HepG2 (cell line): Measurements from ENCODE around the gene GGTA1. TPM values are rescaled to one million over a fixed set of nuclear protein-coding genes. Genes with fewer than 3 reads are reported as not detected.

Source experiments
- ATAC-seq: fragments of 200-7000 bp; cut with Tn5 transposase; 3 replicates; pipeline ENCODE4 v1.9.1; 2020; ENCODE audit warnings: mild to moderate bottlenecking, moderate library complexity
- BruUV-seq: library from RNA; stranded (reverse); fragments of 400-500 nt; replicated peaks from 2 replicates; lab custom pipeline; 2021; lab: Mats Ljungman, UMichigan
- CTCF ChIA-PET: fragments of 300-600 bp; formaldehyde crosslinking; extraction: SDS; loops from one replicate; lab custom pipeline; 2021; ENCODE audit warnings: low total read pairs, inconsistent platforms, low intra/inter-chr PET ratio; lab: Yijun Ruan, JAX
- POLR2A ChIA-PET: fragments of 350-600 bp; sonication (Branson Sonifier 250); formaldehyde crosslinking; loops from one replicate; lab custom pipeline; 2020; ENCODE audit warnings: antibody characterized with exemption, inconsistent platforms; lab: Yijun Ruan, JAX
- DNase-seq: peaks from one replicate; pipeline ENCODE4 v3.0.0-alpha.2; 2015; ENCODE audit warnings: low spot score
- FAIRE-seq: peaks from 3 replicates; lab custom pipeline; 2011; peaks lifted over from hg19 to GRCh38; lab: Jason Lieb, UNC
- H2AFZ ChIP-seq: one replicate; pipeline ENCODE4 v1.6.1; 2011; ENCODE audit warnings: low read length, inconsistent platforms
- H3K27ac ChIP-seq: fragments of 300-600 bp; 3 replicates; pipeline ENCODE4 v1.8.0; 2011; ENCODE audit warnings: mixed run types, mild to moderate bottlenecking, mixed read lengths, low read length, inconsistent platforms; ENCODE audit not compliant: insufficient read depth; ENCODE audit errors: extremely low read length
- H3K27me3 ChIP-seq, 2 experiments: fragments of 200-600 bp in 1 of 2; 2 replicates in 1 of 2; 3 replicates in 1 of 2; pipeline versions ENCODE4 v1.6.0 to v1.8.0; 2011; ENCODE audit warnings: low read length in 2 of 2, mild to moderate bottlenecking in 2 of 2, moderate library complexity in 2 of 2, inconsistent platforms in 1 of 2; ENCODE audit not compliant: insufficient read depth in 2 of 2, control insufficient read depth in 1 of 2
- H3K36me3 ChIP-seq, 2 experiments: fragments of 200-600 bp in 1 of 2; replicated peaks in 1 of 2; 2 replicates in 1 of 2; 3 replicates in 1 of 2; pipeline versions ENCODE4 v1.5.1 to v1.8.0; 2011; ENCODE audit warnings: low read length in 2 of 2, inconsistent platforms in 1 of 2; ENCODE audit not compliant: insufficient read depth in 2 of 2, control insufficient read depth in 1 of 2
- H3K4me1 ChIP-seq: 2 replicates; pipeline ENCODE4 v1.5.1; 2012; ENCODE audit warnings: low read length, inconsistent platforms; ENCODE audit not compliant: insufficient read depth
- H3K4me2 ChIP-seq: 2 replicates; pipeline ENCODE4 v1.6.0; 2011; ENCODE audit warnings: low read depth, low read length, inconsistent platforms
- H3K4me3 ChIP-seq, 3 experiments: fragments of 200-600 bp in 1 of 3; sonication (generic), shearing (Covaris generic) in 1 of 3; replicated peaks in 1 of 3; 2 replicates each; pipeline ENCODE4 v1.5.1; 2011 to 2016; ENCODE audit warnings: low read length in 3 of 3, inconsistent platforms in 2 of 3, low read depth in 2 of 3, mild to moderate bottlenecking in 2 of 3, control low read depth in 1 of 3, mixed read lengths in 1 of 3; ENCODE audit not compliant: insufficient read depth in 1 of 3
- H3K79me2 ChIP-seq: one replicate; pipeline ENCODE4 v1.6.1; 2011; ENCODE audit warnings: low read length, inconsistent platforms; ENCODE audit not compliant: insufficient read depth
- H3K9ac ChIP-seq: 2 replicates; pipeline ENCODE4 v1.6.0; 2011; ENCODE audit warnings: mild to moderate bottlenecking, low read depth, low read length, inconsistent platforms; ENCODE audit not compliant: insufficient read depth
- H3K9me3 ChIP-seq: 2 replicates; pipeline ENCODE4 v1.5.1; 2012; ENCODE audit warnings: mild to moderate bottlenecking, low read length
- H4K20me1 ChIP-seq: 2 replicates; pipeline ENCODE4 v1.6.0; 2011; ENCODE audit warnings: inconsistent platforms, mild to moderate bottlenecking, low read length, moderate library complexity; ENCODE audit not compliant: insufficient read depth
- CEBPB ChIP-seq: IDR thresholded peaks from 2 replicates; pipeline ENCODE4 v1.6.1; 2011; ENCODE audit warnings: low read depth, low read length, improper control_type of control experiment, borderline replicate concordance
- CREM ChIP-seq, 2 experiments: sonication (generic) in 1 of 2; formaldehyde crosslinking in 1 of 2; IDR thresholded peaks; 2 replicates each; pipeline versions ENCODE4 v1.4.0 to v1.6.1; 2016 to 2020; ENCODE audit warnings: antibody characterized with exemption in 1 of 2, mild to moderate bottlenecking in 1 of 2, missing genetic modification reagents in 1 of 2
- CSRNP2 ChIP-seq: sonication (generic); formaldehyde crosslinking; conservative IDR thresholded peaks from 2 replicates; pipeline ENCODE4 v1.8.0; 2022; ENCODE audit warnings: low read depth, missing genetic modification reagents
- HIC2 ChIP-seq: sonication (generic); formaldehyde crosslinking; IDR thresholded peaks from 2 replicates; pipeline ENCODE4 v1.9.0; 2022; ENCODE audit warnings: low read depth, missing genetic modification reagents
- PBX2 ChIP-seq: IDR thresholded peaks from 2 replicates; pipeline ENCODE4 v1.6.1; 2016; ENCODE audit warnings: control low read depth
- PHF5A ChIP-seq: IDR thresholded peaks from one replicate; pipeline ENCODE4 v1.6.1; 2018; ENCODE audit warnings: low read depth, missing genetic modification reagents; ENCODE audit not compliant: unreplicated experiment
- PITX1 ChIP-seq: sonication (generic); formaldehyde crosslinking; IDR thresholded peaks from 2 replicates; pipeline ENCODE4 v1.5.1; 2020; ENCODE audit warnings: mild to moderate bottlenecking, missing genetic modification reagents
- RXRA ChIP-seq: sonication (generic); formaldehyde crosslinking; IDR thresholded peaks from 2 replicates; pipeline ENCODE4 v1.5.1; 2020; ENCODE audit warnings: missing genetic modification reagents
- SALL1 ChIP-seq: sonication (generic); formaldehyde crosslinking; IDR thresholded peaks from 2 replicates; pipeline ENCODE4 v1.8.0; 2022; ENCODE audit warnings: mild to moderate bottlenecking, missing genetic modification reagents
- SNAI1 ChIP-seq: sonication (generic); formaldehyde crosslinking; IDR thresholded peaks from 2 replicates; pipeline ENCODE4 v1.5.0; 2020; ENCODE audit warnings: mild to moderate bottlenecking, missing genetic modification reagents, borderline replicate concordance
- XRCC5 ChIP-seq: fragments of 200-400 bp; formaldehyde crosslinking; optimal IDR thresholded peaks from 2 replicates; pipeline ENCODE3; 2017; ENCODE audit warnings: mild to moderate bottlenecking, low read length
- ZBTB7A ChIP-seq: sonication (generic); formaldehyde crosslinking; IDR thresholded peaks from 2 replicates; pipeline ENCODE4 v1.8.0; 2022; ENCODE audit warnings: mild to moderate bottlenecking, missing genetic modification reagents
- ZKSCAN8 ChIP-seq: IDR thresholded peaks from 2 replicates; pipeline ENCODE4 v1.6.1; 2016; ENCODE audit warnings: borderline replicate concordance, missing genetic modification reagents, missing compliant biosample characterization
- ZNF180 ChIP-seq: sonication (generic); formaldehyde crosslinking; IDR thresholded peaks from 2 replicates; pipeline ENCODE4 v1.4.0; 2020; ENCODE audit warnings: low read depth, missing genetic modification reagents, borderline replicate concordance
- ZNF281 ChIP-seq: sonication (generic); formaldehyde crosslinking; IDR thresholded peaks from 2 replicates; pipeline ENCODE4 v1.4.0; 2020; ENCODE audit warnings: missing genetic modification reagents, borderline replicate concordance
- ZNF782 ChIP-seq: sonication (generic); formaldehyde crosslinking; IDR thresholded peaks from 2 replicates; pipeline ENCODE4 v1.4.0; 2020; ENCODE audit warnings: missing genetic modification reagents, mild to moderate bottlenecking, borderline replicate concordance
- WGBS: methylation state at CpG from one replicate; pipeline ENCODE4 v1.1.6; 2017; ENCODE audit warnings: low lambda C conversion rate; 5-methylcytosine and 5-hydroxymethylcytosine counted together
- in situ Hi-C: cut with HindIII; loops from 2 replicates; pipeline ENCODE4 v1.10.0; 2017; ENCODE audit warnings: low pct_unique_long_range_greater_than_20kb; ENCODE audit not compliant: extremely low pct_ligation_motif_present
- intact Hi-C: fragments of 100-400 bp; cut with micrococcal nuclease; formaldehyde crosslinking; loops from one replicate; pipeline ENCODE4 v1.10.0; 2022; ENCODE audit not compliant: unreplicated experiment
- polyA plus RNA-seq, 8 experiments: library from polyadenylated mRNA; depleted of rRNA in 3 of 8; stranded (reverse) in 7 of 8; unstranded in 1 of 8; fragments of >200 nt; fragmentation: Illumina TruSeq in 4 of 8; extraction: Trizol in 4 of 8; gene quantifications; 2 replicates each; pipeline versions ENCODE4 v1.2.1 to v1.2.3, GENCODE V29; 2011 to 2016; ENCODE audit warnings: low read depth in 4 of 8, missing spikeins in 1 of 8, mixed read lengths in 1 of 8; ENCODE audit not compliant: insufficient read depth in 1 of 8
- total RNA-seq, 5 experiments: library from RNA; depleted of rRNA; stranded (reverse); fragments of >200 nt; fragmentation: Illumina TruSeq; extraction: Trizol; gene quantifications; 2 replicates each; pipeline ENCODE4 v1.2.3, GENCODE V29; 2016; ENCODE audit warnings: low read depth in 1 of 5

GGTA1 gene
- total and polyA plus RNA-seq, 2 of the 13 experiments (the other 11 are each of a cell fraction or from before 2014, with no cell fraction given) = not detected

- no peak for TF ChIP-seq ZNF281 (CRISPR knock-in tag)
- TF ChIP-seq XRCC5 = no peak
- TF ChIP-seq ZKSCAN8 (CRISPR knock-in tag) = no peak
- no peak for TF ChIP-seq SALL1 (CRISPR knock-in tag)
- no peak for TF ChIP-seq SNAI1 (CRISPR knock-in tag)
Measured at GRCh38 chr9:121537283-121537682, 37.6 kb upstream of the GGTA1 start (continued).

- FAIRE-seq (no peak), ATAC-seq (no peak), DNase-seq (no peak)
- Histone ChIP-seq H3K79me2 (no peaks in the 10 kb centered on the region), H2AFZ (no peak overlapping the region), H4K20me1 (no peaks in the 10 kb centered on the region), H3K27me3 (peaks cover 0 to 23% of the 10 kb centered on the region in 2 experiments; a peak in 2 of 5 replicates), H3K4me2 (no peak overlapping the region), H3K9ac (no peak overlapping the region), H3K9me3 (no peaks in the 10 kb centered on the region), H3K27ac (no peak overlapping the region), H3K36me3 (no peaks in the 10 kb centered on the region), H3K4me3 (no peak overlapping the region), H3K4me1 (no peaks in the 10 kb centered on the region)
- WGBS = 47% methylated on average over 5 of the region's 5 CpGs
- intact Hi-C loops = no loop called here
- CTCF ChIA-PET = no interaction called here
- in situ Hi-C loops = no loop called here
- POLR2A ChIA-PET = no interaction called here
- no TSS peak for BruUV-seq
- TF ChIP-seq CSRNP2 (CRISPR knock-in tag) (no peak), CEBPB (no peak), RXRA (CRISPR knock-in tag) (no peak), CREM (IDR thresholded peaks at IDR 0.05) (no peak), CREM (CRISPR knock-in tag; IDR thresholded peaks at IDR 0.05) (no peak), ZNF782 (no peak), HIC2 (CRISPR knock-in tag) (no peak), PHF5A (CRISPR knock-in tag) (no peak), PBX2 (no peak), ZNF180 (CRISPR knock-in tag) (no peak), PITX1 (CRISPR knock-in tag) (no peak), ZBTB7A (CRISPR knock-in tag) (no peak)
Measured at GRCh38 chr9:121532881-121533280, 33.2 kb upstream of the GGTA1 start.
